ENCODE measurements around the gene PAX5.
A peak's percentile ranks its signal among the peaks of the same experiment; 100 is the strongest.
"Not testable (repeated sequence)": the region's sequence is repeated elsewhere in the genome, so short reads cannot be mapped to it uniquely, and the experiment has no call there.

The PAX5 gene

GRCh38 chr9:36874921-36875320 is 159.1 kb downstream of the PAX5 start:
- in situ Hi-C loops (cut with MboI; ENCODE audit: low pct_unique_long_range_greater_than_20kb, low sequenced_read_pairs): loop anchor here (10.0 kb wide), 2 partner anchors 50 to 100 kb away; no protein-coding TSS in a partner anchor
- peak; percentile 44 for DNase-seq

DNA sequence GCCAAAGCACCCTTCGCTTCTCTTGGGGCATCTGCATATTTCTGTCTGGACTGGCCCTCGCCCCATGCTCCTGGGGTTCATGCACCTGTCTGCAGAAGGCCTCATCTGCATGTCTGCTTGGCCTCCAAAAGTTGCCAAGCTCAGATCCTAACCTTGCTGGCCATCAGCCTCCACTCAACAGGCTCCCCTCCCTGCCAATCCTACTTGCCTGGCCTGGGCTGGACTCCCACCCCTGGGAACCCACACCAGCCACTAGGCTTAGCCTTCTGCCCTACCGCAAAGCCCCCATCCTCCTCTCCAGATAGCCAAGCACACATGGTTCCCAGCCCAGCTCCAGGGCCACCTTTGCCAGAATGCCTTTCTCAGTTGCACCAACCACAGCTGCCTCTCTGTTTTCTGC is 159.8 kb downstream of the PAX5 start:
- in situ Hi-C loops (cut with MboI; ENCODE audit: low pct_unique_long_range_greater_than_20kb, low sequenced_read_pairs): loop anchor here (10.0 kb wide), 2 partner anchors 51 to 101 kb away; no protein-coding TSS in a partner anchor
- DNase-seq: no peak

DNA sequence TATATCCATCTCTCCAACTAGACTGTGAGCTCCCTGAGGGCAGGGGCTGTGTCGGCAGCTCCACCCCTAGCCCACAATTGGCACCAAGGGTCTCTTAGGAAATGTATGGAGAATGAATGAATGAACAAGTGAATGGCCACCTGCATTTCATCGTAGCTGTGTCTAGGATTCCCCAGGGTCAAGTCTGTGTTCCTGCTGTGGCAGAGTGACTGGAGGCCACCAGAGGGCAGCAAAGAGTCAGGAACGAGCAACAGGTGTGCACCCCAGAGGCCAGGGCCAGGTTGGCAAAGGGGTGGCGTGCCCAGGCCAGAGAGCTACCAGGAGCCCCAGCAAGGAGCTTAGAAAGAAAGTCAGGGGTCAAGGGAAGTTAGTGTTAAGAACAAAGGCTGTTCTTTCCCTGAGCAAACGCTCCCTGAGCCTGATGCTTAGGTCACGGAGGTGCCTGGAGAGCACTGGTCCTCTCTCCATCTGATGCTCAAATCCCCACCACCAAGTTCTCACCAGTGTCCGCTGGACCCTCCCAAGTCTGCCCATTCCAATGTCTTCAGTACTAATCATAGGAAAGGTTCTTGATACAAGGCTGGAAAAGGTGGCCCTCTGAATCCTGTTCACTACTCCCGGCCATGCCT is 160.7 kb downstream of the PAX5 start:
- peak; percentile 60 for DNase-seq
- in situ Hi-C loops (cut with MboI; ENCODE audit: low pct_unique_long_range_greater_than_20kb, low sequenced_read_pairs): loop anchor here (10.0 kb wide), 2 partner anchors 51 to 101 kb away; no protein-coding TSS in a partner anchor

DNA sequence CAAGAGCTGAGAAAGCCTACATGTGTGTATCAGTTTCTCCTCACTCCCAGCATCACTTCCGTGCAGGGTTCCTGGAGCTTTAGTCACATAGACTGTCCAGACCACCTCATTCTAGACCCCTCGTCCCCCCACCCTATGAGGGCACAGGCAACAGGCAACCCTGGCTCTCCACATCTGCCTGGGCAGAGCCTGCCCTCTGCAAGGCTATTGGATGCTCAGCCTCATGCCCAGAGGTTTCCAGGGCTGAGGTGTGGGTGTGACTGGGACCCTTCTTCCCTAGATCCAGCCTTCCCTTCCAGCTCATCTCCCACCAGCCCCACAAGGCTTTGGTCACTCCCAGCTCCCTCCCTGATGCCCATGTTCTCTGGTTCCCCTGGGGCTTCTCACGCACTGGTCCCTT is 161.4 kb downstream of the PAX5 start:
- DNase-seq: no peak
- in situ Hi-C loops (cut with MboI; ENCODE audit: low pct_unique_long_range_greater_than_20kb, low sequenced_read_pairs): loop anchor here (10.0 kb wide), 2 partner anchors 52 to 102 kb away; no protein-coding TSS in a partner anchor

GRCh38 chr9:36871606-36872005 is 162.5 kb downstream of the PAX5 start:
- in situ Hi-C loops (cut with MboI; ENCODE audit: low pct_unique_long_range_greater_than_20kb, low sequenced_read_pairs): loop anchor here (10.0 kb wide), 2 partner anchors 53 to 103 kb away; no protein-coding TSS in a partner anchor
- no peak for DNase-seq

- no peak for DNase-seq
- in situ Hi-C loops (cut with MboI; ENCODE audit: low pct_unique_long_range_greater_than_20kb, low sequenced_read_pairs): loop anchor here (10.0 kb wide), 2 partner anchors 54 to 104 kb away; no protein-coding TSS in a partner anchor
These were observed 163.1 kb downstream of the PAX5 start for GRCh38 chr9:36870960-36871359.

DNA sequence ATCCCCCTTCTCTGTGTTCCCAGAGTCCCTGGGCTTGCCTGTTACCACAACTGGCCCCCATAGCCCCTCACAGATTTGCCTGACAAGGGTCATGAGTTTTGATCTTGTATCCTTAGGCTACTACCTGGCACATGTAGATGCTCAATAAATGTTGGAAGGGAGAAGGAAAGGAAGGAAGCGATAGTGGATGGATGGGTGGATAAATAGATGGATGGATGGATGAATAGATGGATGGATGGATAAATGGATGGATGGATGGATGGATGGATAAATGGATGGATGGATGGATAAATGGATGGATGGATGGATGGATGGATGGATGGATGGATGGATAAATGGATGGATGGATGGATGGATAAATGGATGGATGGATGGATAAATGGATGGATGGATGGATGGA is 164.5 kb downstream of the PAX5 start:
- in situ Hi-C loops (cut with MboI; ENCODE audit: low pct_unique_long_range_greater_than_20kb, low sequenced_read_pairs): loop anchor here (10.0 kb wide), 2 partner anchors 55 to 105 kb away; no protein-coding TSS in a partner anchor
- not testable (repeated sequence) for DNase-seq

DNA sequence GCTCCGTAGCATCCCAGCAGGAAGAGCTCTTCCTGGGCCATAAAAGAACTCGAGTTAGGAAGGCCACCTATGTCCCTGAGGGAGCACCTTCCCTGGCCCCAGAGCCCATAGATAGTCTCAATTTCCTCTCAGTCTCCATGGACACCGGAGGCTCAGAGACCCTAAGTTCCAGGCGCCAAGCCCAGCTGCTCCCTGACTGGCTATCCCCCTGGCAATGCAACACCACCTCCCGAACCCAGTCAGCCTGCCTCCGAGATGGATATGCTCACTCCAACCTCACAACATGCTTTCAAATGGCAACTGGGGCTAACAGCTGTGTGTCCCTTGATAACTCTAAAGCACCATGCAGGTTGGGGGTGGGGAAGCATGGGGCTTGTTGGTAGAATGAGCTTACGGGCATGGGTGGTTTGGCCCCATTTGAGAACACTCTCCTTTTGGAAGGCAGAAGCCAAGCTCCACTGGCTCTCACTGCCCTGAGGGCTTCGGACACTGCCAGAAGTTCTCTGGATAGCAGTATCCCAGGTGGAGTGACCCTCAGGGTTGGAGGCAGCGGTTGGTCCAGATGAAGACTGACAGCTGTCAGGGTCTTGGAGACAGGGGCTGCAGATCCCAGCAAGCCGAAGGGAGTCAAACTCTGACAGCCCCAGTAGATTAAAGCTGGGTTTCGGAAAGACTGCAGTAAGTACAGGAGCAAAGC is 165.3 kb downstream of the PAX5 start:
- no peak for DNase-seq
- in situ Hi-C loops (cut with MboI; ENCODE audit: low pct_unique_long_range_greater_than_20kb, low sequenced_read_pairs): no loop called here

GRCh38 chr9:36867672-36868471 is 166.2 kb downstream of the PAX5 start:
- no peak for DNase-seq
- in situ Hi-C loops (cut with MboI; ENCODE audit: low pct_unique_long_range_greater_than_20kb, low sequenced_read_pairs): no loop called here

DNA sequence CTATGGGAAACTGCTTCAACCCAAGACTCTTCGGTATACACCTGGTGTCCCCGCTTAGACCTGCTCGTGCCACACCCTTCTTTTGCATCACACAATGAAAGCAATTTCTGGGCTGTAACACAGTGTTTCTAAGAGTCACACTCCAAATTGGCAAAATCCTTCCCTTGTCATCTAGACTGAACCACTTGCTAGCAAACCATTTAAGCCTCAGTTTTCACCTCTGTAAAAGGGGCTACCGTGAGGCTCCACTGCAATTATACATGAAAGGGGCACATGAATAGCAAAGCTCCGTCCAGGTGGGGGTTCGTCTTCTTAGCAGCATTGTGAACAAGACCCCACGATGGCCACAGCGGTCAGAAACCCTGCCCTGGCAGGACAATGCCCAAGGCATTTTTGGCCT is 166.8 kb downstream of the PAX5 start:
- no peak for DNase-seq
- in situ Hi-C loops (cut with MboI; ENCODE audit: low pct_unique_long_range_greater_than_20kb, low sequenced_read_pairs): no loop called here

GRCh38 chr9:36866840-36867239 is 167.2 kb downstream of the PAX5 start:
- in situ Hi-C loops (cut with MboI; ENCODE audit: low pct_unique_long_range_greater_than_20kb, low sequenced_read_pairs): no loop called here
- no peak for DNase-seq

DNA sequence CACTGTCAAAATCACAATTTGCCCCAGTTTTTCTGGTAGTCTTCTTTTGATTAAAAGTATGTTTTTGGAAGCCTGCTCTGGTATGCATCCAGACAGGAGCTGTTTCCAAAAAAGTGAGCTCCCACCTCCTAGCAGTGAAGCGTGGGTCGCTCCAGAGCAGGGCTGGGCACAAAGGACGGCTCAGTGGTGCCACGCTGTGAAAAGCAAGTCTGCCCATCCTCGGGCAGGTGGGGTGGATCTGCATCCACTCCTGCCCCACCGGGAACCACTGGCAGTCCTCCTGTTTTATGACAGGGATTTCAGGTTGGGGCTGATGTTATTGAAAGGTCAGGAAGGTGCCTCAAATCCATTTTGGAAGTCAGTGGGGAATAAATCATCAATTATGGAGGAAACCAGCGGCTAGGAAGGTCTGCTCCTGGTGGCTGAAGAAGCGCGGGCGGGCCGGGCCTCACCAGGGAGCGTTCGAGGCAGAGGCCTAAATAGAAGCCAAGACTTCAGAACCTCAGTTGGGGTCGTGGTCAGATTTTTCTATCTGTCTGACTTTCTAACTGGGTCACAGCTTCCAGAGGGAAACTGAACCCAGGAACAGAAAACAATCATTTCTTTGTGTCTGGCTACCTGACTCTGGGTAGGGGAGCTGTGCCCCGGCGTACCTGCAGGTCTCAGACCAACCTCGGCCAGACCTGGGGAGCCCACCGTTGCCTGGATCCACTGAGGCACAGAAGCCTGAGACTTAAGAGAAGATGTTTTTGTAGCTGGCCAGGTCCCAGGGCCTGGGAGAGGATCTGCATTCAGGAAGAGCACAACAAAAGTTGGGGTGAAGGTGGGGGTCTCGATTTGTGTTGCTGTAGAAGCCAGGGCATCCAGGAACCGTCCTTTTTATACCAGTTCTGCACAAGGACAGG is 168.1 kb downstream of the PAX5 start:
- in situ Hi-C loops (cut with MboI; ENCODE audit: low pct_unique_long_range_greater_than_20kb, low sequenced_read_pairs): no loop called here
- no peak for DNase-seq

DNA sequence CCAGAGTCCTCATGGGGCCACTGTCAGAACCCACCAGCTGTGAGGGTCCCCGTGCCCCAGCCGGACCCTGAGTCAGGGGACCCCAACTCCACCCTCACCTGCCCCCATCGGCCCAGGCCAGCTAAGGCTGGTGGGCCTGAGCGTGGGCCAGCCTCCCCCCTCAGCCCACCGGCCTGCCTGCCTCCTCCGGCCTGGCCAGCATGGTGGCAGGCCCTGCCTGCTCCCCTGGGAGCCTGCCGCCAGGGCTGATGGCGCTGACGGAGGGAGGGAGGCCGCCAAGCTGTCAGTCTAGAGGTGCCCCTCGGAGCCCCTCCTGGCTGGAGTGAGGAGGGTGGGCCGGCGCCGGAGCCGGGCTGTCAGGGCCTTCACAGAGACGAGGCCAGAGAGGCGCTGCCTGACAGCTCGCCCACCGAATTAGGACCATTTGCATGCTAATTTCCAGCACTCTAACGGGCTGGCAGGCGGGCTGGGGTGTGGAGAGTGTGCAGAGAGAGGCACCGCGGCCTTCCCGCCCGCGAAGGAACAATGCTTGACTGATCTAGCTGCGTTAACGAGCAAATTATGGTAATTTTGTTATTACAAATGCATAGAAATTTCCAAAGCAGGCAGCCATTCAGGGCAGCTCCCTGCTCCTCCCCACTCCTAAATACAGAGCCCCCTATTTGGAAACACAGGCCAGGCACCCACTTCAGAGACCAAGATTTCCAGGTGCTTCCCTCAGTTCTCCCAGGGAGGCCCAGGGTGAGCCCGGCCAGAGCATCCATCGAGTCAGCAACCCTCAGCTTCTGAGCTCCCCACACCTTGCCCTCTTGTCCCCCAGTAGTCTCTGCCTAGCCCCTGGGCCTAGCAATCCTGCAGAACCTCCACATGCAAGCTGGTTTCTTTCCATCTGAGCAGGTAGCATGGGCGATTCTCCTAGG is 169.3 kb downstream of the PAX5 start:
- in situ Hi-C loops (cut with MboI; ENCODE audit: low pct_unique_long_range_greater_than_20kb, low sequenced_read_pairs): no loop called here
- DNase-seq: no peak

DNA sequence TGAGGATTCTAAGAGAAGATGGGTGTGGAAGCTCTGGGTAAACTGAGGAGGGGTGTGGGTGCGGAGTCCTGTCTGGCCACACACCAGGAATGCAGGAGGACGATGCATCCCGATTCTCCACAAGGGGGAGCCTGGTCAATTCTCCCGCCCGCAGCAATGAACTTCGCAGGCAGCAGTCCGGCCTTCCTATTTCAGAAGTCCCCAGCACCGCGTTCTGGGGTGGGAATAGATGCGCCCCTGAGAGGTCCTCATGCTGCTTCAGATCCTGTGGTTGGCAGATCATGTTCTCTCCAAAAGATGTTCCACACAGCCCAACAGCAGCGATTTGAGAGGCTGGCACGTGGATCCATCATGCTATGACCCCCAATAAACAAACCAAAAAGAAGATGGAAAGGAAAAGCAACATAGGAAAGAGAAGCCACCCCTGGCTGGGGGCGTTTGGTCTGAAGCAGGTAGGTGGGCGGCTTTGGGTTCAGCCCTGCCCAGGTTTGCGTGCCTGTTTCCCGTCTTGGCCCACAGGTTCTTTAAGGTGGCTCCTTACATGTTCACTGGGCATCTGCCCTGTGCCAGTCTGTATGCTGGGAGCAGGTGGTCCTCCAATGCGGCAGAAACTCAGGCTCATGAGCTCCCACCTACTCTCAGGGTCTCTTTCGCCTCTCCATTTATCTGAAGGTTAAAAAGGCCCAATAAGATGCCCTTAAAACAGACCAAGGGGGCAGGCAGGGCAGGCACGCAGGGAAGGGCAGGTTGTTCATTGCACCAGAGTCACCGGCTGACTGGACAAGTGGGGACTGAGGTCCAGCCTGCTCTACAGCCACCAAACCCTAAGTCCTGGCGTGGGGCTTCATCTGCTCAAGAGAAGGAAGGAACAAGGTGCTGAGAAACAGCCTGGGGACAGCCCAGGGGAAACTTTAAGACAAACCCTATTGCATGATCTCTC is 171.6 kb downstream of the PAX5 start:
- in situ Hi-C loops (cut with MboI; ENCODE audit: low pct_unique_long_range_greater_than_20kb, low sequenced_read_pairs): no loop called here
- peak; percentile 18 for DNase-seq

GRCh38 chr9:36861528-36862205 is 172.4 kb downstream of the PAX5 start:
- DNase-seq: no peak
- in situ Hi-C loops (cut with MboI; ENCODE audit: low pct_unique_long_range_greater_than_20kb, low sequenced_read_pairs): no loop called here

DNA sequence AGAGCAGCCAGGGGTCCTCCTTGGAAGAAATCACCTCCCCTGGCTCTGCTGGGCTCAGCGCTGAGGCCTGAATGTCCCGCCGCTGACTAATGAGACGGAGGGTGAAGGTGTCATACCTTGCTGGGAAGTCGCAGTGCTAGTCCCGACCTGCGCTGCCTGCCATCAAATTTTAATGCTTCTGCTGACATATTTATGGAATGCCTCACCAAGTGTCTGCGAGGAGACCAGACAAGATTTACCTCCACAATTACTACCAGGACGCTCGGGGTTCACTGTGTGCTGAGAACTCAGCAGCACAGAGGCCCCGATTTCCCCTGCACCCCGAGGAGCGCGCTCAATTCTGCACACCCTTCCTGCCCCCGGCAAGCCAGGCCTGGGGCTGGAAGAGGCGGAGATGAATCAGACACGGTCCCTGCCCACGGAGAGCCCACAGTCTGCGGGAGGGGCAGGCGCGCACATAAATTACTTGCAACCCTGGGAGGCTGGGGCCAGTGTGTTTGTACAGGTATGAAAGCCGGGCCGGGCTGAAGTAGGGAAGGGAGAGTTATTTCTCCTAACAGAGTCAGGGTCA is 175.2 kb downstream of the PAX5 start:
- no peak for DNase-seq
- in situ Hi-C loops (cut with MboI; ENCODE audit: low pct_unique_long_range_greater_than_20kb, low sequenced_read_pairs): no loop called here

All from KBM-7 (cell line).